ENCODE data around the gene CNNM1.

CNNM1 gene

GRCh38 chr10:99331207-99331803, 2.1 kb downstream of the CNNM1 start:
- no peaks in the 10 kb centered on the region; the same call in 1 of the 2 replicates for H3K9me3 ChIP-seq (ENCODE audit: control insufficient read depth, insufficient read depth, low read length)

GRCh38 chr10:99337311-99337811, 8.2 kb downstream of the CNNM1 start:
- Histone ChIP-seq H3K27ac (ENCODE audit: low read depth, low read length) (no peak overlapping the region), H3K4me3 (ENCODE audit: low read length) (no peak overlapping the region), H3K4me1 (ENCODE audit: control insufficient read depth, low read length) (no peaks in the 10 kb centered on the region), H3K79me2 (ENCODE audit: control insufficient read depth, low read length) (no peaks in the 10 kb centered on the region), H3K9me2 (replicated peaks; ENCODE audit: control insufficient read depth, low read length) (no peaks in the 10 kb centered on the region), H3K27me3 (ENCODE audit: control insufficient read depth, low read length) (no peaks in the 10 kb centered on the region; the same call in 1 of the 2 replicates), H3K4me2 (ENCODE audit: low read length) (no peak overlapping the region), H3F3A (ENCODE audit: control insufficient read depth, insufficient read depth) (no peaks in the 10 kb centered on the region), H4K20me1 (ENCODE audit: control insufficient read depth, insufficient read depth, low read depth, low read length) (no peaks in the 10 kb centered on the region), H3K9me3 (ENCODE audit: control insufficient read depth, insufficient read depth, low read length) (no peaks in the 10 kb centered on the region), H3K36me3 (ENCODE audit: control insufficient read depth, low read length) (no peaks in the 10 kb centered on the region)
- no peak for TF ChIP-seq EZH2phosphoT487 (IDR thresholded peaks at IDR 0.05; ENCODE audit: borderline replicate concordance, low read length)
- TF ChIP-seq CTCF (IDR thresholded peaks at IDR 0.05; ENCODE audit: low read depth, low read length, poor library complexity, severe bottlenecking): no peak

More at GRCh38 chr10:99331207-99331803, 2.1 kb downstream of the CNNM1 start:
- no peaks in the 10 kb centered on the region for H4K20me1 ChIP-seq (ENCODE audit: control insufficient read depth, insufficient read depth, low read depth, low read length)
- H3K27me3 ChIP-seq (ENCODE audit: control insufficient read depth, low read length): no peaks in the 10 kb centered on the region
- TF ChIP-seq EZH2phosphoT487 (IDR thresholded peaks at IDR 0.05; ENCODE audit: borderline replicate concordance, low read length) (no peak), CTCF (IDR thresholded peaks at IDR 0.05; ENCODE audit: low read depth, low read length, poor library complexity, severe bottlenecking) (no peak)
- no peaks in the 10 kb centered on the region for H3K36me3 ChIP-seq (ENCODE audit: control insufficient read depth, low read length)
- no peaks in the 10 kb centered on the region for H3K4me1 ChIP-seq (ENCODE audit: control insufficient read depth, low read length)
- no peak overlapping the region for H3K27ac ChIP-seq (ENCODE audit: low read depth, low read length)
- H3K79me2 ChIP-seq (ENCODE audit: control insufficient read depth, low read length): no peaks in the 10 kb centered on the region
- H3K9me2 ChIP-seq (replicated peaks; ENCODE audit: control insufficient read depth, low read length): no peaks in the 10 kb centered on the region
- no peak overlapping the region for H3K4me3 ChIP-seq (ENCODE audit: low read length)
- H3F3A ChIP-seq (ENCODE audit: control insufficient read depth, insufficient read depth): no peaks in the 10 kb centered on the region
- H3K4me2 ChIP-seq (ENCODE audit: low read length): no peak overlapping the region

GRCh38 chr10:99337901-99338300, 8.7 kb downstream of the CNNM1 start:
- no peaks in the 10 kb centered on the region for H3K79me2 ChIP-seq (ENCODE audit: control insufficient read depth, low read length)
- no peaks in the 10 kb centered on the region for H3K9me3 ChIP-seq (ENCODE audit: control insufficient read depth, insufficient read depth, low read length)
- H3K27me3 ChIP-seq (ENCODE audit: control insufficient read depth, low read length): no peaks in the 10 kb centered on the region; the same call in 1 of the 2 replicates
- no peak overlapping the region for H3K4me3 ChIP-seq (ENCODE audit: low read length)
- TF ChIP-seq EZH2phosphoT487 (IDR thresholded peaks at IDR 0.05; ENCODE audit: borderline replicate concordance, low read length): no peak
- TF ChIP-seq CTCF (IDR thresholded peaks at IDR 0.05; ENCODE audit: low read depth, low read length, poor library complexity, severe bottlenecking): no peak
- no peaks in the 10 kb centered on the region for H4K20me1 ChIP-seq (ENCODE audit: control insufficient read depth, insufficient read depth, low read depth, low read length)
- H3K27ac ChIP-seq (ENCODE audit: low read depth, low read length): no peak overlapping the region
- H3F3A ChIP-seq (ENCODE audit: control insufficient read depth, insufficient read depth): no peaks in the 10 kb centered on the region
- no peaks in the 10 kb centered on the region for H3K4me1 ChIP-seq (ENCODE audit: control insufficient read depth, low read length)
- H3K9me2 ChIP-seq (replicated peaks; ENCODE audit: control insufficient read depth, low read length): no peaks in the 10 kb centered on the region
- no peaks in the 10 kb centered on the region for H3K36me3 ChIP-seq (ENCODE audit: control insufficient read depth, low read length)
- no peak overlapping the region for H3K4me2 ChIP-seq (ENCODE audit: low read length)
